OCI-LY7 (cell line): Measurements from ENCODE around the gene CAND2.

ENCODE experiments used
- CTCF ChIP-seq: fragments of 200-600 bp; sonication (generic); conservative IDR thresholded peaks from 2 replicates; pipeline ENCODE4 v1.5.1; 2014; ENCODE audit warnings: mild to moderate bottlenecking, antibody characterized with exemption, low read length, moderate library complexity, mixed read lengths
- EZH2phosphoT487 ChIP-seq: fragments of 200-600 bp; sonication (generic); IDR thresholded peaks from 2 replicates; pipeline ENCODE4 v1.6.1; 2018; ENCODE audit warnings: low read depth, borderline replicate concordance, mild to moderate bottlenecking, mixed run types, antibody characterized with exemption, low read length, moderate library complexity, mixed read lengths

GRCh38 chr3:12862387-12862786 is 65.9 kb downstream of the CAND2 start:
- no peak for TF ChIP-seq CTCF
- TF ChIP-seq EZH2phosphoT487 = no peak
